H1 (cell line): ENCODE results near the gene PRADC1. TPM values are rescaled to one million over a fixed set of nuclear protein-coding genes. Genes with fewer than 3 reads are reported as not detected.

Experiments
- CTCF ChIA-PET: fragments of 300-600 bp; sonication (Branson Sonifier 250); formaldehyde crosslinking; loops from one replicate; lab custom pipeline; 2021; ENCODE audit not compliant: partially characterized antibody; lab: Charles Lee
- POLR2A ChIA-PET: fragments of 300-600 bp; sonication (Branson Sonifier 250); formaldehyde crosslinking; loops from one replicate; lab custom pipeline; 2021; ENCODE audit warnings: inconsistent platforms; ENCODE audit not compliant: partially characterized antibody; lab: Charles Lee
- DNase-seq, 2 experiments: peaks; one replicate each; pipeline versions ENCODE4 v3.0.0 to v3.0.0-alpha.2; 2010 to 2022; ENCODE audit warnings: low spot score in 2 of 2, low read depth in 1 of 2, mixed read lengths in 1 of 2
- FAIRE-seq: peaks from 2 replicates; lab custom pipeline; 2011; peaks lifted over from hg19 to GRCh38; lab: Jason Lieb, UNC
- H2AFZ ChIP-seq: 2 replicates; pipeline ENCODE4 v1.8.1; 2012; ENCODE audit warnings: low read length, inconsistent platforms
- H2AK5ac ChIP-seq: 2 replicates; pipeline ENCODE4 v1.6.1; 2013; ENCODE audit warnings: low read depth, low read length
- H2BK120ac ChIP-seq: replicated peaks from 2 replicates; pipeline ENCODE3; 2013; ENCODE audit warnings: low read depth, low read length, inconsistent platforms
- H2BK12ac ChIP-seq: 2 replicates; pipeline ENCODE4 v1.6.1; 2013; ENCODE audit warnings: low read depth, low read length
- H2BK15ac ChIP-seq: 2 replicates; pipeline ENCODE4 v1.6.1; 2013; ENCODE audit warnings: low read length
- H2BK20ac ChIP-seq: 2 replicates; pipeline ENCODE4 v1.6.1; 2013; ENCODE audit warnings: low read length
- H2BK5ac ChIP-seq: 2 replicates; pipeline ENCODE4 v1.6.1; 2013; ENCODE audit warnings: low read depth, low read length
- H3K14ac ChIP-seq: 2 replicates; pipeline ENCODE4 v1.6.1; 2013; ENCODE audit warnings: inconsistent platforms; ENCODE audit not compliant: insufficient read length
- H3K18ac ChIP-seq: 2 replicates; pipeline ENCODE4 v1.6.1; 2013; ENCODE audit warnings: low read length; ENCODE audit errors: extremely low read depth
- H3K23ac ChIP-seq: 2 replicates; pipeline ENCODE4 v1.6.1; 2013; ENCODE audit warnings: inconsistent platforms; ENCODE audit not compliant: insufficient read length
- H3K23me2 ChIP-seq: 2 replicates; pipeline ENCODE4 v1.6.1; 2013; ENCODE audit warnings: low read depth, low read length
- H3K27ac ChIP-seq: 2 replicates; pipeline ENCODE4 v1.6.1; 2011; ENCODE audit warnings: low read depth, low read length, inconsistent platforms
- H3K27me3 ChIP-seq, 4 experiments: replicated peaks in 1 of 4; 1 replicate in 1 of 4; 2 replicates in 3 of 4; pipeline versions ENCODE4 v1.6.1 to v1.8.1; 2011 to 2013; ENCODE audit warnings: low read length in 3 of 4, mild to moderate bottlenecking in 3 of 4, inconsistent platforms in 2 of 4, mixed read lengths in 2 of 4, moderate library complexity in 1 of 4; ENCODE audit not compliant: control insufficient read depth in 3 of 4, insufficient read depth in 3 of 4; ENCODE audit errors: extremely low read depth in 1 of 4
- H3K36me3 ChIP-seq, 4 experiments: 2 replicates each; pipeline versions ENCODE4 v1.6.1 to v1.8.1; 2011 to 2013; ENCODE audit warnings: mild to moderate bottlenecking in 4 of 4, low read length in 3 of 4, moderate library complexity in 2 of 4, control low read depth in 1 of 4, inconsistent platforms in 1 of 4; ENCODE audit not compliant: insufficient read depth in 4 of 4, control insufficient read depth in 2 of 4
- H3K4ac ChIP-seq: replicated peaks from 2 replicates; pipeline ENCODE3; 2013; ENCODE audit warnings: low read length, low read depth, mixed read lengths, inconsistent platforms; ENCODE audit not compliant: insufficient read length
- H3K4me1 ChIP-seq, 4 experiments: replicated peaks in 1 of 4; 1 replicate in 1 of 4; 2 replicates in 3 of 4; pipeline versions ENCODE4 v1.6.1 to v1.8.1; 2011 to 2013; ENCODE audit warnings: low read length in 3 of 4, inconsistent platforms in 2 of 4, mixed read lengths in 1 of 4; ENCODE audit not compliant: insufficient read depth in 4 of 4, control insufficient read depth in 3 of 4
- H3K4me2 ChIP-seq, 2 experiments: 2 replicates each; pipeline versions ENCODE4 v1.6.1 to v1.8.1; 2011 to 2013; ENCODE audit warnings: low read depth in 2 of 2, low read length in 2 of 2, control low read depth in 1 of 2, inconsistent platforms in 1 of 2, mild to moderate bottlenecking in 1 of 2; ENCODE audit not compliant: insufficient read depth in 1 of 2
- H3K4me3 ChIP-seq, 4 experiments: fragments of 200-600, 300-600 bp in 1 of 4; sonication (generic), shearing (Covaris generic), sonication (Bioruptor Twin) in 1 of 4; 2 replicates each; pipeline versions ENCODE4 v1.5.1 to v1.8.1; 2011 to 2016; ENCODE audit warnings: low read length in 4 of 4, low read depth in 3 of 4, control low read depth in 2 of 4, inconsistent platforms in 2 of 4, mild to moderate bottlenecking in 2 of 4, mixed read lengths in 1 of 4, moderate library complexity in 1 of 4; ENCODE audit not compliant: insufficient read depth in 2 of 4; ENCODE audit errors: extremely low read depth in 1 of 4
- H3K56ac ChIP-seq: replicated peaks from 2 replicates; pipeline ENCODE3; 2013; ENCODE audit warnings: low read depth, mild to moderate bottlenecking, mixed read lengths, low read length, inconsistent platforms; ENCODE audit not compliant: insufficient read length
- H3K79me1 ChIP-seq: 2 replicates; pipeline ENCODE4 v1.6.1; 2013; ENCODE audit warnings: low read depth, low read length, control low read depth
- H3K79me2 ChIP-seq, 2 experiments: 2 replicates each; pipeline versions ENCODE4 v1.6.1 to v1.8.1; 2012 to 2013; ENCODE audit warnings: low read length in 2 of 2, mild to moderate bottlenecking in 2 of 2, inconsistent platforms in 1 of 2; ENCODE audit not compliant: insufficient read depth in 2 of 2, control insufficient read depth in 1 of 2
- H3K9ac ChIP-seq, 4 experiments: replicated peaks in 1 of 4; 1 replicate in 1 of 4; 2 replicates in 3 of 4; pipeline versions ENCODE4 v1.6.1 to v1.8.1; 2011 to 2013; ENCODE audit warnings: low read depth in 3 of 4, low read length in 3 of 4, control low read depth in 2 of 4, mild to moderate bottlenecking in 2 of 4, moderate library complexity in 2 of 4, inconsistent platforms in 1 of 4; ENCODE audit errors: extremely low read depth in 1 of 4
- H3K9me3 ChIP-seq, 2 experiments: 2 replicates each; pipeline versions ENCODE4 v1.6.1 to v1.8.1; 2012 to 2013; ENCODE audit warnings: mild to moderate bottlenecking in 2 of 2, moderate library complexity in 2 of 2, control low read depth in 1 of 2, inconsistent platforms in 1 of 2, low read depth in 1 of 2, low read length in 1 of 2, mixed read lengths in 1 of 2; ENCODE audit not compliant: insufficient read depth in 2 of 2
- H4K20me1 ChIP-seq, 2 experiments: replicated peaks in 1 of 2; 2 replicates each; pipeline versions ENCODE3 to v1.8.1; 2011 to 2013; ENCODE audit warnings: inconsistent platforms in 2 of 2, low read length in 2 of 2, mild to moderate bottlenecking in 1 of 2; ENCODE audit not compliant: insufficient read depth in 2 of 2, control insufficient read depth in 1 of 2
- H4K5ac ChIP-seq: 2 replicates; pipeline ENCODE4 v1.6.1; 2013; ENCODE audit warnings: low read length, low read depth, mixed read lengths, inconsistent platforms; ENCODE audit not compliant: insufficient read length
- H4K8ac ChIP-seq: 2 replicates; pipeline ENCODE4 v1.8.0; 2013; ENCODE audit warnings: mild to moderate bottlenecking, moderate library complexity, low read length, inconsistent platforms; ENCODE audit not compliant: insufficient read depth; ENCODE audit errors: extremely low read depth
- H4K91ac ChIP-seq: replicated peaks from 2 replicates; pipeline ENCODE3; 2013; ENCODE audit warnings: low read length, mixed read lengths, inconsistent platforms; ENCODE audit not compliant: insufficient read length
- EGR1 ChIP-seq: IDR thresholded peaks from 2 replicates; pipeline ENCODE4 v1.6.1; 2011; ENCODE audit warnings: low read depth, low read length, borderline replicate concordance
- HDAC2 ChIP-seq, 2 experiments: fragments of 300-600 bp in 1 of 2; sonication (generic) in 1 of 2; IDR thresholded peaks; 2 replicates each; pipeline ENCODE4 v1.6.1; 2011 to 2012; ENCODE audit warnings: low read depth in 2 of 2, low read length in 2 of 2, mild to moderate bottlenecking in 2 of 2, moderate library complexity in 2 of 2, borderline replicate concordance in 1 of 2, inconsistent platforms in 1 of 2
- HDAC6 ChIP-seq: IDR thresholded peaks from one replicate; pipeline ENCODE4 v1.7.1; 2012; ENCODE audit warnings: low read depth, mild to moderate bottlenecking, inconsistent platforms, low read length, moderate library complexity
- RBBP5 ChIP-seq: IDR thresholded peaks from 2 replicates; pipeline ENCODE4 v1.7.1; 2012; ENCODE audit warnings: low read depth, mild to moderate bottlenecking, inconsistent platforms, low read length, moderate library complexity, borderline replicate concordance
- SIN3A ChIP-seq, 2 experiments: IDR thresholded peaks in 1 of 2; conservative IDR thresholded peaks in 1 of 2; 2 replicates each; pipeline ENCODE4 v1.6.1; 2011 to 2012; ENCODE audit warnings: low read length in 2 of 2, improper control_type of control experiment in 1 of 2, low read depth in 1 of 2, mild to moderate bottlenecking in 1 of 2
- SP1 ChIP-seq: IDR thresholded peaks from 2 replicates; pipeline ENCODE4 v1.6.1; 2011; ENCODE audit warnings: low read depth, low read length
- SP4 ChIP-seq: IDR thresholded peaks from 2 replicates; pipeline ENCODE4 v1.6.1; 2012; ENCODE audit warnings: low read length, inconsistent platforms
- WGBS, 2 experiments: shearing (Covaris generic) in 1 of 2; methylation state at CpG; one replicate each; pipeline versions ENCODE4 v1.1.6 to v1.1.7; 2013 to 2015; ENCODE audit warnings: low lambda C conversion rate in 2 of 2, mixed read lengths in 2 of 2, inconsistent platforms in 1 of 2, low coverage in 1 of 2, missing lambda C conversion rate in 1 of 2; ENCODE audit not compliant: insufficient replicate concordance in 2 of 2, insufficient coverage in 1 of 2, insufficient read length in 1 of 2; ENCODE audit errors: extremely low coverage in 1 of 2, missing lambda C conversion rate in 1 of 2; 5-methylcytosine and 5-hydroxymethylcytosine counted together
- polyA plus RNA-seq, 7 experiments: library from polyadenylated mRNA; depleted of rRNA in 3 of 7; stranded (reverse) in 5 of 7; unstranded in 2 of 7; fragments of >200 nt in 5 of 7; fragments of 200-250 nt in 2 of 7; gene quantifications; 1 replicate in 5 of 7; 2 replicates in 1 of 7; 4 replicates in 1 of 7; pipeline versions ENCODE4 v1.2.1 to v1.2.3, GENCODE V29; 2011 to 2013; ENCODE audit warnings: missing spikeins in 2 of 7, mixed read lengths in 2 of 7
- total RNA-seq: library from RNA; stranded (reverse); fragmentation: NEBNext Ultra II Directional; extraction: Animal tissue kit (Norgen Biotek cat#: 25700); gene quantifications from 2 replicates; pipeline ENCODE4 v1.2.1, GENCODE V29; 2021
- TF ChIP-seq, protein P1 (sequence below): IDR thresholded peaks from 2 replicates; pipeline ENCODE4 v1.6.1; 2011; ENCODE audit warnings: low read depth, mild to moderate bottlenecking, low read length; ENCODE audit not compliant: insufficient read depth

Gene PRADC1
- total and polyA plus RNA-seq, 2 of the 8 experiments (the other 6 are each of a cell fraction or from before 2014, with no cell fraction given) = 8.9 to 13.1 TPM

- no peak overlapping the region for H2BK5ac ChIP-seq
- no peaks in the 10 kb centered on the region for H3K36me3 ChIP-seq
- no peak overlapping the region for H3K27ac ChIP-seq
- ChIA-PET CTCF (interaction anchor here (0.7 to 13.4 kb wide), 7 partner anchors 9 to 60 kb away, joined by 3 to 122 read pairs (median 4); partner anchors contain the start of genes EGR4 and PRADC1), POLR2A (interaction anchor here (0.5 kb wide), 1 partner anchor 41 kb away, joined by 4 read pairs; no protein-coding TSS in a partner anchor)
- no peak overlapping the region for H3K9ac ChIP-seq
- no peak overlapping the region; a peak in 2 of 8 replicates for H3K4me3 ChIP-seq
- no peak overlapping the region for H2BK15ac ChIP-seq
- no peak overlapping the region for H3K14ac ChIP-seq
- peaks cover 0 to 28% (median 22%) of the 10 kb centered on the region in 4 experiments; a peak in 6 of 7 replicates for H3K27me3 ChIP-seq
- no peak overlapping the region for H2BK20ac ChIP-seq
- peaks cover 5 to 23% of the 10 kb centered on the region in 2 experiments for H4K20me1 ChIP-seq
- no peak overlapping the region for H3K23ac ChIP-seq
- H3K79me1 ChIP-seq = 0 out of 2 replicates have a peak, but pooled peaks cover 2% of the 10 kb centered on the region
- no peak overlapping the region for H4K91ac ChIP-seq
- H3K9me3 ChIP-seq = no peaks in the 10 kb centered on the region
- no peak overlapping the region for H2BK120ac ChIP-seq
- no peak for FAIRE-seq
- WGBS, 2 experiments = 95% methylated on average over 1 of the region's 1 CpG; no CpG with 5 or more reads in 1 of the 2 experiments
- H2AK5ac ChIP-seq = no peak overlapping the region
- no peak overlapping the region for H3K56ac ChIP-seq
- H2AFZ ChIP-seq = no peak overlapping the region
- no peak overlapping the region for H3K4ac ChIP-seq
- H3K23me2 ChIP-seq = peaks cover 10% of the 10 kb centered on the region; the same call in 1 of the 2 replicates
- H3K79me2 ChIP-seq = no peaks in the 10 kb centered on the region
- H3K4me1 ChIP-seq = peaks cover 0 to 10% (median 6%) of the 10 kb centered on the region in 4 experiments; a peak in 5 of 7 replicates
- no peak overlapping the region for H4K5ac ChIP-seq
- H4K8ac ChIP-seq = no peak overlapping the region
- no peak overlapping the region for H3K18ac ChIP-seq
- no peak overlapping the region for H3K4me2 ChIP-seq
- no peak overlapping the region for H2BK12ac ChIP-seq
- DNase-seq = no peak
- TF ChIP-seq SP1 (no peak), HDAC2 (IDR thresholded peaks at IDR 0.05; ENCODE audit: borderline replicate concordance in 1 of 2, low read depth in 2 of 2, low read length in 2 of 2) (no peak), SP4 (no peak), EGR1 (no peak), RBBP5 (no peak), HDAC6 (no peak), SIN3A (conservative IDR thresholded peaks at IDR 0.05 in 1 of 2, IDR thresholded peaks at IDR 0.05 in 1 of 2; ENCODE audit: low read depth in 1 of 2, low read length in 2 of 2) (no peak)
- TF ChIP-seq, protein P1, sequence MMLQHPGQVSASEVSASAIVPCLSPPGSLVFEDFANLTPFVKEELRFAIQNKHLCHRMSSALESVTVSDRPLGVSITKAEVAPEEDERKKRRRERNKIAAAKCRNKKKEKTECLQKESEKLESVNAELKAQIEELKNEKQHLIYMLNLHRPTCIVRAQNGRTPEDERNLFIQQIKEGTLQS = no peak
Observed at GRCh38 chr2:73272270-73272669, 39.2 kb upstream of the PRADC1 start.
